HL-60 (cell line): ENCODE measurements around the gene SORCS2.
A peak's percentile ranks its signal among the peaks of the same experiment; 100 is the strongest.

Experiments
- DNase-seq, 2 experiments: peaks; one replicate each; pipeline ENCODE4 v3.0.0-alpha.2; 2010 to 2020; ENCODE audit warnings: low read depth in 1 of 2, low spot score in 1 of 2
- H3K27ac ChIP-seq: fragments of 250-450 bp; sonication (Bioruptor Pico); replicated peaks from 2 replicates; pipeline ENCODE4 v1.5.1; 2020; ENCODE audit warnings: mild to moderate bottlenecking, moderate library complexity
- H3K27me3 ChIP-seq: fragments of 250-450 bp; sonication (Bioruptor Pico); 2 replicates; pipeline ENCODE4 v1.5.1; 2021; ENCODE audit warnings: mild to moderate bottlenecking, moderate library complexity; ENCODE audit not compliant: insufficient read depth, poor library complexity, severe bottlenecking
- H3K4me3 ChIP-seq: replicated peaks from 2 replicates; pipeline ENCODE4 v1.5.1; 2011; ENCODE audit warnings: mild to moderate bottlenecking, control low read depth, low read length; ENCODE audit not compliant: insufficient read depth
- GABPA ChIP-seq: IDR thresholded peaks from 2 replicates; pipeline ENCODE4 v1.6.1; 2012; ENCODE audit warnings: low read depth
- POLR2AphosphoS5 ChIP-seq: IDR thresholded peaks from 2 replicates; pipeline ENCODE4 v1.6.1; 2012; ENCODE audit warnings: low read depth
- SPI1 ChIP-seq: IDR thresholded peaks from 2 replicates; pipeline ENCODE4 v1.6.1; 2012; ENCODE audit warnings: low read depth, mild to moderate bottlenecking, borderline replicate concordance
- TF ChIP-seq, protein P1 (sequence below): IDR thresholded peaks from one replicate; pipeline ENCODE4 v1.5.1; 2011; ENCODE audit warnings: low read length, control low read depth, inconsistent platforms; ENCODE audit not compliant: insufficient read depth
- TF ChIP-seq, protein P2 (sequence below): IDR thresholded peaks from 2 replicates; pipeline ENCODE4 v1.6.1; 2012; ENCODE audit warnings: low read depth; ENCODE audit not compliant: insufficient replicate concordance

SORCS2 gene

DNA sequence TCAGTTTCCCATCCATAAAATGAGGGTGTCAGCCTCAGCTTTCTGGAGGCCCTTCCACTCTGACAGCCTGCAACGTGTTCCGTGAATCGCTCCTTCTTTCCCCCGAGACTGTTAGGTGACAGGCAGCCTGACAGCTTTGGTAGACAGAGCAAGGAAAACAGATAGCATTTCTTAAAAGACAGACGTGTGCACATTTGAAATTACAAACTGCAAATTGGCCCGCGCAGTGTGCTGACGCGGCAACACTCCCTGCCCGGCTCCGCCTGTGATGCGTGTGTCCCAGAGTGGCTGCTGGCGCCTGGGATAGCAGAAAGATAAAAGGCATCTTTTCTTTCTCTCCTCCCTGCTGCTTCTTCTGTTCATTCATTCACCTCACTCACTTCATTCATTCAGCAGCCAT is 502.0 kb downstream of the SORCS2 start:
- Histone ChIP-seq H3K4me3 (no peak overlapping the region), H3K27ac (no peak overlapping the region), H3K27me3 (no peaks in the 10 kb centered on the region)
- DNase-seq: no peak
- TF ChIP-seq, protein P1, sequence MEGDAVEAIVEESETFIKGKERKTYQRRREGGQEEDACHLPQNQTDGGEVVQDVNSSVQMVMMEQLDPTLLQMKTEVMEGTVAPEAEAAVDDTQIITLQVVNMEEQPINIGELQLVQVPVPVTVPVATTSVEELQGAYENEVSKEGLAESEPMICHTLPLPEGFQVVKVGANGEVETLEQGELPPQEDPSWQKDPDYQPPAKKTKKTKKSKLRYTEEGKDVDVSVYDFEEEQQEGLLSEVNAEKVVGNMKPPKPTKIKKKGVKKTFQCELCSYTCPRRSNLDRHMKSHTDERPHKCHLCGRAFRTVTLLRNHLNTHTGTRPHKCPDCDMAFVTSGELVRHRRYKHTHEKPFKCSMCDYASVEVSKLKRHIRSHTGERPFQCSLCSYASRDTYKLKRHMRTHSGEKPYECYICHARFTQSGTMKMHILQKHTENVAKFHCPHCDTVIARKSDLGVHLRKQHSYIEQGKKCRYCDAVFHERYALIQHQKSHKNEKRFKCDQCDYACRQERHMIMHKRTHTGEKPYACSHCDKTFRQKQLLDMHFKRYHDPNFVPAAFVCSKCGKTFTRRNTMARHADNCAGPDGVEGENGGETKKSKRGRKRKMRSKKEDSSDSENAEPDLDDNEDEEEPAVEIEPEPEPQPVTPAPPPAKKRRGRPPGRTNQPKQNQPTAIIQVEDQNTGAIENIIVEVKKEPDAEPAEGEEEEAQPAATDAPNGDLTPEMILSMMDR: no peak
- no peak for TF ChIP-seq SPI1

DNA sequence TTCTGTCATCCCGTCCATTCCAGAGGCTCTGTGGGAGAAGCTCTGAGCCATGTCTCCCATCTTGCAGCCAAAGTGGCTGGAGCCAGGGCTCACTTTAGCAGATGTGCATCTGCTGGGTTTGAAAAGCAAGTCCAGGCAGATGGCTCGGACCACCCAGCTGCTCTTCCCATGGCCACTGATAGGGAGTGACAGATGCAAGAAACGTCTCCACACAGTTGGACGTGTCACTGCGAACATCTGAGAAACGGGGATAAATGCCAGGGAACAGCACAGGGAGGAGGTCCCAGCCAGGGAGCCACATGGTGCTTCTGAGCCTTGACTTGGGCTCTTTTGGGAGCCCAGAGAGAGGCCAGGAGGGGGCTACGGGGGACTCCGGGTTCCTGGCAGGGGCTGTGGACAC is 505.0 kb downstream of the SORCS2 start:
- no peak for DNase-seq
- Histone ChIP-seq H3K27ac (no peak overlapping the region), H3K27me3 (no peaks in the 10 kb centered on the region), H3K4me3 (no peak overlapping the region)
- TF ChIP-seq, protein P2, sequence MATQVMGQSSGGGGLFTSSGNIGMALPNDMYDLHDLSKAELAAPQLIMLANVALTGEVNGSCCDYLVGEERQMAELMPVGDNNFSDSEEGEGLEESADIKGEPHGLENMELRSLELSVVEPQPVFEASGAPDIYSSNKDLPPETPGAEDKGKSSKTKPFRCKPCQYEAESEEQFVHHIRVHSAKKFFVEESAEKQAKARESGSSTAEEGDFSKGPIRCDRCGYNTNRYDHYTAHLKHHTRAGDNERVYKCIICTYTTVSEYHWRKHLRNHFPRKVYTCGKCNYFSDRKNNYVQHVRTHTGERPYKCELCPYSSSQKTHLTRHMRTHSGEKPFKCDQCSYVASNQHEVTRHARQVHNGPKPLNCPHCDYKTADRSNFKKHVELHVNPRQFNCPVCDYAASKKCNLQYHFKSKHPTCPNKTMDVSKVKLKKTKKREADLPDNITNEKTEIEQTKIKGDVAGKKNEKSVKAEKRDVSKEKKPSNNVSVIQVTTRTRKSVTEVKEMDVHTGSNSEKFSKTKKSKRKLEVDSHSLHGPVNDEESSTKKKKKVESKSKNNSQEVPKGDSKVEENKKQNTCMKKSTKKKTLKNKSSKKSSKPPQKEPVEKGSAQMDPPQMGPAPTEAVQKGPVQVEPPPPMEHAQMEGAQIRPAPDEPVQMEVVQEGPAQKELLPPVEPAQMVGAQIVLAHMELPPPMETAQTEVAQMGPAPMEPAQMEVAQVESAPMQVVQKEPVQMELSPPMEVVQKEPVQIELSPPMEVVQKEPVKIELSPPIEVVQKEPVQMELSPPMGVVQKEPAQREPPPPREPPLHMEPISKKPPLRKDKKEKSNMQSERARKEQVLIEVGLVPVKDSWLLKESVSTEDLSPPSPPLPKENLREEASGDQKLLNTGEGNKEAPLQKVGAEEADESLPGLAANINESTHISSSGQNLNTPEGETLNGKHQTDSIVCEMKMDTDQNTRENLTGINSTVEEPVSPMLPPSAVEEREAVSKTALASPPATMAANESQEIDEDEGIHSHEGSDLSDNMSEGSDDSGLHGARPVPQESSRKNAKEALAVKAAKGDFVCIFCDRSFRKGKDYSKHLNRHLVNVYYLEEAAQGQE: no peak
- TF ChIP-seq, protein P1: no peak
- TF ChIP-seq SPI1 (no peak), GABPA (no peak), POLR2AphosphoS5 (no peak)

DNA sequence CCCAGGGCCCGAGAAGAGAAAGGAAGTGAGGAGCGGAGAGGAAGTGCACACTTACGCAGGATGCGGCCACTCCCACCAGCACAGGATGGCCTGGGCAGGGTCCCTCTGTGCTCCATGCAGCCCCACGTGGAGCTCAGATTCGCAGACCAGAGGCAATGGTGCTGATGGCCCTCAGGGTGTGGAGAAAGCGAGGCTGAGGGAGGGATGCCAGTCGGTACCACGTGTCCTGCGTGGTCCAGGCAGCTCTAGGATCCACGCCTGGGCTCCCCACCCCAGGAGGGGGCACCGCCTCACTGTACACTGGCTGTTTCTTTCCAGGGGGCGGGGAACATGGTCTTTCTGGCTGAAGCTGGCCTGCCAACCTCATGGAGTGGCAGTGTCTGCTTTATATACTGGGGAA is 505.5 kb downstream of the SORCS2 start:
- H3K4me3 ChIP-seq: no peak overlapping the region
- no peak for DNase-seq
- TF ChIP-seq, protein P1: no peak
- TF ChIP-seq POLR2AphosphoS5: no peak
- no peak for TF ChIP-seq GABPA
- TF ChIP-seq, protein P2: no peak
- TF ChIP-seq SPI1: 0 out of 2 replicates have a peak, but pooled peaks have one; percentile 6
- H3K27me3 ChIP-seq: no peaks in the 10 kb centered on the region
- no peak overlapping the region for H3K27ac ChIP-seq

DNA sequence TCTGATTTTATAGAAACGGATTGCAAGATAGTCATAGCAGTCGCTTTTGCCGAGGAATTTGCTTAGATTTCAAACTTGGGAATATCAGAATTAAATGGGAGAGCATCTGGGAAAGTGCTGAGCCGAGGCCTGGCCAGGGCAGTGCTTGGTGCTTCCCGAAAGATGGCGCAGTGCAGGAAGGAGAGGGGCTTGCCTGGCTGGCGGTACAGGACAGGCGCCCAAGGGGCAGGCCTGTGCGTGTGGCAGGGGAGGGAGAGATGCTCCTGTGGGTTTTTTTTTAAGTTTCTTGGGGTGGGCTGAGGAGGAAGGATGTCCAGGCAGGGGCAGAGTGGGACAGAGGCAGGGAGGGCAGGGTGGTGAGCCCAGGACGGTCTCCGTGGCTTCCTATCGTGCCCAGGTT is 506.2 kb downstream of the SORCS2 start:
- H3K27me3 ChIP-seq: no peaks in the 10 kb centered on the region
- no peak for TF ChIP-seq POLR2AphosphoS5
- TF ChIP-seq, protein P1: no peak
- no peak for TF ChIP-seq GABPA
- TF ChIP-seq, protein P2: no peak
- no peak for TF ChIP-seq SPI1
- no peak overlapping the region for H3K27ac ChIP-seq
- H3K4me3 ChIP-seq: no peak overlapping the region
- no peak for DNase-seq
